GM12891 (cell line): ENCODE measurements around the gene RIMKLB.

Experiments
- POLR2A ChIP-seq: IDR thresholded peaks from 2 replicates; pipeline ENCODE4 v1.6.1; 2011; ENCODE audit warnings: low read depth, low read length, control low read depth
- POLR2AphosphoS5 ChIP-seq: IDR thresholded peaks from 2 replicates; pipeline ENCODE4 v1.6.1; 2011; ENCODE audit warnings: low read depth, low read length, control low read depth
- POU2F2 ChIP-seq: IDR thresholded peaks from 2 replicates; pipeline ENCODE4 v1.6.1; 2011; ENCODE audit warnings: low read depth, mild to moderate bottlenecking, control low read depth, low read length, moderate library complexity
- TAF1 ChIP-seq: IDR thresholded peaks from 2 replicates; pipeline ENCODE4 v1.6.1; 2011; ENCODE audit warnings: low read depth, low read length, control low read depth

DNA sequence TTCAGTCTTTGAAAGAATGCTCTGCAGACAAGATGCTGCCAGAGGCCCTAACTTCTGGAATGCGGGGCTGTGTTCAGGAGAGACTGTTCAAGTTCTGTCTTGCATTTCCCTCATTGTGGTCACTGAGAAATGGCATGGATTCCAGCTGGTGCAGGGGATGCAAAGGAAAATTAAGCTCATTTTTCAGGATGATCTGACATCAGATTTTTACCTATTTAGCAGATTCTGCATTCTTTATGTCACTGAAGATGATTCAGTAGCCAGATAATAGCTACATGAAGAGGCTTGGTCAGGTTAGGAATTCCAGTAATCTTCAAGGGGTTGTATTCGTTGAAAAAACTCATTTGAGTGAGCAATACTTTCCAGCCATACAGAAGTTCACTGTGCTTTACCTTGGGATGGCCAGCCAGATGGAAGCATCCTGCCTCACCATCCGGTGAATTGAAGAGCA is 19.1 kb upstream of the RIMKLB start:
- TF ChIP-seq TAF1 = no peak
- no peak for TF ChIP-seq POLR2A
- no peak for TF ChIP-seq POLR2AphosphoS5
- TF ChIP-seq POU2F2 = no peak
